Measurements from ENCODE around the gene DPH1. TPM values are rescaled to one million over a fixed set of nuclear protein-coding genes. Genes with fewer than 3 reads are reported as not detected.

DPH1 gene
- total and polyA plus RNA-seq, 4 donors = 9.8 to 24.6 (median 19.4) TPM

- Histone ChIP-seq H3K9ac (ENCODE audit: low read depth in 1 of 2, low read length in 2 of 2) (no peak overlapping the region), H3K4me3 (ENCODE audit: low read depth in 1 of 3, low read length in 3 of 3) (no peak overlapping the region), H3K36me3 (ENCODE audit: control insufficient read depth in 4 of 4, insufficient read depth in 3 of 4, low read depth in 1 of 4, low read length in 3 of 4) (no peaks in the 10 kb centered on the region), H3K4me1 (ENCODE audit: control insufficient read depth in 4 of 4, insufficient read depth in 4 of 4, low read length in 3 of 4) (peaks cover 0 to 12% (median 4%) of the 10 kb centered on the region in 4 donors), H3K9me3 (ENCODE audit: control insufficient read depth in 4 of 4, low read length in 3 of 4) (no peaks in the 10 kb centered on the region), H3K27me3 (ENCODE audit: control insufficient read depth in 4 of 4, insufficient read depth in 4 of 4, low read length in 3 of 4) (no peaks in the 10 kb centered on the region), H3K27ac (ENCODE audit: low read depth in 1 of 2, low read length in 2 of 2) (no peak overlapping the region)
- no peak for DNase-seq (ENCODE audit: low spot score)
- 80% methylated on average over 18 of the region's 18 CpGs for WGBS
- TF ChIP-seq EGR1 (IDR thresholded peaks at IDR 0.05; ENCODE audit: low read depth in 2 of 2) = no peak
- TF ChIP-seq JUND (IDR thresholded peaks at IDR 0.05) = no peak
- no peak for TF ChIP-seq GABPA (IDR thresholded peaks at IDR 0.05 in 1 of 2, conservative IDR thresholded peaks at IDR 0.05 in 1 of 2)
- TF ChIP-seq SP1 (IDR thresholded peaks at IDR 0.05) = no peak
- no peak for TF ChIP-seq FOXA2 (IDR thresholded peaks at IDR 0.05)
- TF ChIP-seq, protein P1, sequence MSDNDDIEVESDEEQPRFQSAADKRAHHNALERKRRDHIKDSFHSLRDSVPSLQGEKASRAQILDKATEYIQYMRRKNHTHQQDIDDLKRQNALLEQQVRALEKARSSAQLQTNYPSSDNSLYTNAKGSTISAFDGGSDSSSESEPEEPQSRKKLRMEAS (IDR thresholded peaks at IDR 0.05) = no peak
- no peak for TF ChIP-seq FOXA1 (IDR thresholded peaks at IDR 0.05)
- TF ChIP-seq HNF4A (conservative IDR thresholded peaks at IDR 0.05) = no peak
- no peak for TF ChIP-seq TAF1 (conservative IDR thresholded peaks at IDR 0.05)
- TF ChIP-seq RAD21 (IDR thresholded peaks at IDR 0.05) = no peak
Observed at GRCh38 chr17:1986783-1987451, 43.0 kb upstream of the DPH1 start.

DNA sequence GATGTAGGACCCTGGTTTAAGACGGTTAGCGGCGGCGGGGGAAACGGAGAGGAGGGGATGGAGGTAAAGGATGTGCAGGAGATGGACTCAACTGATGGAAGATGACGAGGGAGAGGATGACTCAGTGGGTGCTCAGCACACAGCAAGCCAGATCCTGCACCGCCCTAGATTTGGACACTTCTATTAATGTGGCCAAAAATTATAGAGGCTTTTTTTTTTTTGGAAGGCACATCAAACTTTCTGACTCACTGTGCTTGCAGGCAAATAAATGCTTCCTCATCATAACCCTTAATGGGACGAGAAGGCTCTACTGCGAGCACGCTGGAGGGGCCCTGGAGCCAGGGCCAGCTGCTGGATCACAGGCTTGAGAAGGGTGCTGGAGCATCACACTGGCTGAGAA lies 40.8 kb upstream of the DPH1 start:
- Histone ChIP-seq H3K27ac (ENCODE audit: low read depth in 1 of 2, low read length in 2 of 2) (no peak overlapping the region), H3K4me3 (ENCODE audit: low read depth in 1 of 3, low read length in 3 of 3) (no peak overlapping the region), H3K9me3 (ENCODE audit: control insufficient read depth in 4 of 4, low read length in 3 of 4) (no peaks in the 10 kb centered on the region), H3K36me3 (ENCODE audit: control insufficient read depth in 4 of 4, insufficient read depth in 3 of 4, low read depth in 1 of 4, low read length in 3 of 4) (no peaks in the 10 kb centered on the region), H3K27me3 (ENCODE audit: control insufficient read depth in 4 of 4, insufficient read depth in 4 of 4, low read length in 3 of 4) (no peaks in the 10 kb centered on the region), H3K4me1 (ENCODE audit: control insufficient read depth in 4 of 4, insufficient read depth in 4 of 4, low read length in 3 of 4) (peaks cover 0 to 12% (median 4%) of the 10 kb centered on the region in 4 donors), H3K9ac (ENCODE audit: low read depth in 1 of 2, low read length in 2 of 2) (no peak overlapping the region)
- no peak for DNase-seq (ENCODE audit: low spot score)
- 93% methylated on average over 10 of the region's 10 CpGs for WGBS
- TF ChIP-seq ZBTB33 (IDR thresholded peaks at IDR 0.05) (no peak), EGR1 (IDR thresholded peaks at IDR 0.05; ENCODE audit: low read depth in 2 of 2) (no peak), FOXA2 (IDR thresholded peaks at IDR 0.05) (no peak), YY1 (IDR thresholded peaks at IDR 0.05) (no peak), SP1 (IDR thresholded peaks at IDR 0.05) (no peak), NR2F2 (IDR thresholded peaks at IDR 0.05) (no peak), FOXA1 (IDR thresholded peaks at IDR 0.05) (no peak), GABPA (IDR thresholded peaks at IDR 0.05 in 1 of 2, conservative IDR thresholded peaks at IDR 0.05 in 1 of 2) (no peak), HNF4G (IDR thresholded peaks at IDR 0.05) (no peak), HNF4A (conservative IDR thresholded peaks at IDR 0.05) (no peak), TAF1 (conservative IDR thresholded peaks at IDR 0.05) (no peak), RXRA (IDR thresholded peaks at IDR 0.05) (no peak), JUND (IDR thresholded peaks at IDR 0.05) (no peak)
- TF ChIP-seq, protein P1 (IDR thresholded peaks at IDR 0.05) = no peak
- TF ChIP-seq, protein P2, sequence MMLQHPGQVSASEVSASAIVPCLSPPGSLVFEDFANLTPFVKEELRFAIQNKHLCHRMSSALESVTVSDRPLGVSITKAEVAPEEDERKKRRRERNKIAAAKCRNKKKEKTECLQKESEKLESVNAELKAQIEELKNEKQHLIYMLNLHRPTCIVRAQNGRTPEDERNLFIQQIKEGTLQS (IDR thresholded peaks at IDR 0.05) = no peak
- TF ChIP-seq, protein P3, sequence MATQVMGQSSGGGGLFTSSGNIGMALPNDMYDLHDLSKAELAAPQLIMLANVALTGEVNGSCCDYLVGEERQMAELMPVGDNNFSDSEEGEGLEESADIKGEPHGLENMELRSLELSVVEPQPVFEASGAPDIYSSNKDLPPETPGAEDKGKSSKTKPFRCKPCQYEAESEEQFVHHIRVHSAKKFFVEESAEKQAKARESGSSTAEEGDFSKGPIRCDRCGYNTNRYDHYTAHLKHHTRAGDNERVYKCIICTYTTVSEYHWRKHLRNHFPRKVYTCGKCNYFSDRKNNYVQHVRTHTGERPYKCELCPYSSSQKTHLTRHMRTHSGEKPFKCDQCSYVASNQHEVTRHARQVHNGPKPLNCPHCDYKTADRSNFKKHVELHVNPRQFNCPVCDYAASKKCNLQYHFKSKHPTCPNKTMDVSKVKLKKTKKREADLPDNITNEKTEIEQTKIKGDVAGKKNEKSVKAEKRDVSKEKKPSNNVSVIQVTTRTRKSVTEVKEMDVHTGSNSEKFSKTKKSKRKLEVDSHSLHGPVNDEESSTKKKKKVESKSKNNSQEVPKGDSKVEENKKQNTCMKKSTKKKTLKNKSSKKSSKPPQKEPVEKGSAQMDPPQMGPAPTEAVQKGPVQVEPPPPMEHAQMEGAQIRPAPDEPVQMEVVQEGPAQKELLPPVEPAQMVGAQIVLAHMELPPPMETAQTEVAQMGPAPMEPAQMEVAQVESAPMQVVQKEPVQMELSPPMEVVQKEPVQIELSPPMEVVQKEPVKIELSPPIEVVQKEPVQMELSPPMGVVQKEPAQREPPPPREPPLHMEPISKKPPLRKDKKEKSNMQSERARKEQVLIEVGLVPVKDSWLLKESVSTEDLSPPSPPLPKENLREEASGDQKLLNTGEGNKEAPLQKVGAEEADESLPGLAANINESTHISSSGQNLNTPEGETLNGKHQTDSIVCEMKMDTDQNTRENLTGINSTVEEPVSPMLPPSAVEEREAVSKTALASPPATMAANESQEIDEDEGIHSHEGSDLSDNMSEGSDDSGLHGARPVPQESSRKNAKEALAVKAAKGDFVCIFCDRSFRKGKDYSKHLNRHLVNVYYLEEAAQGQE (IDR thresholded peaks at IDR 0.05) = no peak

All from liver (tissue), 9 donors.